ENCODE data around the gene AP3B1.

Gene AP3B1

DNA sequence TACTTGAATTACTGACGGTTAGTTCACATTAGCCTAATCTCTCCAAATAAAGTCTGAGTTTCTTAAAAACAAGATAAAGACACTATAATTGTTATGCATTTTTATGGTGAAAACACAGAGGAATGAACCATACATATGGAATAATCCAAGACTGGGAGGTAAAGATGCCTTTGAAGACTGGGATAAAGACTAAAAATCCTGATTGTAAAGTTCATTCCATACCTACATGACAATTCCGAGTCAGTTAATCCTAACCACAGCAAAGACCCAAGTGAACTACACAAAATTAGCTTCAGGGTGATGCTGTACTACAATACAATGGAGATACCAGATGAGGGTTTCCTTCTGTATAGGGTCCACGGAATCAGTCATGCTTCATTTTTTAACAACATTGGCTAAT, 6.3 kb downstream of the AP3B1 start:
- no peak for DNase-seq (ENCODE audit: low spot score)

DNA sequence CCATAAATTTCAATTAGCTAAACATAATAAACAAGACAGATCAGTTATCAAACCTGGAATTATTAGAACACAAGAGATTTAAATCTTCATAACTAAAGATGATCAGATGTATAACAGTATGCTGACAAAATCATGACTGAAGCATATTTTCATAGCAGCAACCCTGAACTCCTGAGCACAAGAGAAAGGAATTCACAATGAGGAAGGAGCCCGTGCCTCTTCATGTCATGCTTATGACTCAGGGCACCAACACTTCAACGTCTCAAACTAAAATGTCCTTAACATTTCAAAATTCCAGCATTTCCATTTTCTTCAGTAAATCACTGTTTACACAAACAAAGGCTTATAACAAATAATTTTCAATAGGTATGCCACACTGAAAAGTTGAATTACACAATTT, 6.7 kb downstream of the AP3B1 start:
- DNase-seq (ENCODE audit: low spot score), result no peak

DNA sequence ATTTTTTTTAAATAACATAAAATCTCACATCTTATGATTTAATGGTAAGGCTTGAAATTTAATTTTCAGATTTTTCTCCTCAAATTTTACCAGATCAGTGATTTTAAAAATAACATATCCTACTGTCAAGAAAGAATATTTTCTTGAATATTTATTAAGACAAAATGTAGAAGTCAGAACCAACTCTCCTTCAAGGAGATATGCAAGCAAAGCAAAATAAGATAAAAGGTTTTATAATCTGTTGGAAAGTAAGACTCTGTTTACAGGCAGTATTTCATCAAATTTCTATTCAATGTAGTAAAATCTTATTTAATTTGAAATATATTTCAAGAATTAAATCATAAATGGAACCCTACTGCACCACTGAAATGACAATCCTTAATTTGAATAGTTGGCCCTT, 7.3 kb downstream of the AP3B1 start:
- no peak for DNase-seq (ENCODE audit: low spot score)

DNA sequence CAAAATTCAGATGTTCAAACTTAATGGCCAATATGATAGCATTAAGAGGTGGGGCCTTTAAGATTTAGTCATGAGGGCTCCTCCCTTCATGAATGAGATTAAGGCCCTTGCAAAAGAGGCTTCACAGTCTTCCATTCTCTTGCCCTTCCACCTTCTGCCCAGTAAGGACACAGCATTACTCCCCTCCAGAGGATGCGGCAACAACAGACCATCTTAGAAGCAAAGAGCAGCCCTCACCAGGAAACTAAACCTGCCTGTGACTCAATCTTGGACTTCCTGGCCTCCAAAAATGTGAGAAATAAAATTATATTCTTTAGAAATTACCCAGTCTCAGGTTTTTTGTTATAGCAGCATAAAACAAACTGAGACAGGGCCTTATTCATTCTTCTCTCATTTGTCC, 8.2 kb downstream of the AP3B1 start:
- DNase-seq (ENCODE audit: low spot score), result no peak

DNA sequence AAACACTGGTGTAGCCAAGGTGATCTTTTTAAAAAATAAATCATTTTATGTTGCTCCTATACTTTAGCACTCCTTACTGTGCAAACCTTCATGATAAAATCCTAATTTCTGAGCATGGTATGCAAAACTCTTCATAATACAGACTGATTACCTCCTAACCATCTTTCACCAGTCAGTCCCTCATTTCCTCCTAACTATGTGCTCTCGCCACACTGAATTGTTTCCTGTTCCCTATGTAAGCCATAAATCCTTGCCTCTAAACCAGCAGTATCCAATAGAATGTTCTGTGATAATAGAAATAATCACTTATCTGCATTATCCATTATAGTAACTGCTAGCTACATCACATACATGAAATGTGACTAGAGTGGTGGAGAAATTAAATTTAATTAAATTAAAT, 10.7 kb downstream of the AP3B1 start:
- no peak for DNase-seq (ENCODE audit: low spot score)

DNA sequence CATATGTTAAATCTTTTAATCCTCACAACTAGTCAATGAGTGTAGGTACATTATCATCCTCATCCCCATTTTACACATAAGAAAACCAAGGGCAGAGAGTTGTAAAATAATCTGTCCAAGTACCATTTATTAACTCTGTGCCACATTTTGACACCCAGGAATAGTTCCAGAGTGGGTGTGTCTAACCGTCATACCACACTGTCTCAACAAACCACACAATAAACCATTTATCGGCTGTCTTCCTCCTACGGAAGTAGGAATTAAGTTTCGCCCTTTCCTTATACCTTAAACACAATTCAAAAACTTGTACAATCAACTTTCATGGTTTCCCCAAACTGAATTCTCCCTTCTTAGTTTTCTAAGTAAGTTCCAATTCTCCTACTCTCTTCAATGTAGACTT, 11.4 kb downstream of the AP3B1 start:
- no peak for DNase-seq (ENCODE audit: low spot score)

DNA sequence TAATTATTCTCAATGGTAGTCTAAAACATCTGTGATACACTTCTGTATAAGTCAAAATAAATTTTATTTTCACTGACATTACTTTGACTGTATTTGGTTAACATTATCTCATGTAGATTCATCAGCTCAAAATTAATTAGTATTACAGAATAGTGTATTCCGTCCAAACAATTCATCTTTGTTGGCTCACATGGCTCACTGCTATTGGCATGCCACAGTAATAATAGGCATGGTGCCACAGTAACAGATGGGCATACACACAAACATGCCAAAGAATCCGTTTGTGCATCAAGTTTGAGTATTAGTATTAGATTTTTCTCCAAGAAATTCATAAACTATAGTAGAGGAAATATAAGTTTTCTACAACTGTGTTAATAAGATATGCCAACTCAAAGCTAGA, 14.2 kb downstream of the AP3B1 start:
- DNase-seq (ENCODE audit: low spot score), result no peak

DNA sequence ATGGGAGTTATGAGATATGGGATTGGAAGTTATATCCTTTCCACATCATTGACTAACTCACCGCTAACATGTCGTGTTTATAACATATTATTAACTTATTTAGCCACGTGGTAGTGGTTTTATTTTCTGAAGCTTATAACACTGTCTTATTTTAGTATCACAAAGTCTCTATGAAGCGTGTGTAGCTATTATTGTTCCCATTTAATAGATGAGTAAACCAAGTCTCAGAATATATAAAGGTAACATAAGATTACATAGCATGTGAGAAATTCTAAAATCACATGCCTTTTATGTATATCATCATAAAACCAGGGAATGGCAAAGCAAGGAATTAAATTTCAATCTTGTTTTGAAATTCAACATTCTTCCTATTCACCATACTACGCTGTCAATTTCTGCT, 15.3 kb downstream of the AP3B1 start:
- DNase-seq (ENCODE audit: low spot score), result no peak

DNA sequence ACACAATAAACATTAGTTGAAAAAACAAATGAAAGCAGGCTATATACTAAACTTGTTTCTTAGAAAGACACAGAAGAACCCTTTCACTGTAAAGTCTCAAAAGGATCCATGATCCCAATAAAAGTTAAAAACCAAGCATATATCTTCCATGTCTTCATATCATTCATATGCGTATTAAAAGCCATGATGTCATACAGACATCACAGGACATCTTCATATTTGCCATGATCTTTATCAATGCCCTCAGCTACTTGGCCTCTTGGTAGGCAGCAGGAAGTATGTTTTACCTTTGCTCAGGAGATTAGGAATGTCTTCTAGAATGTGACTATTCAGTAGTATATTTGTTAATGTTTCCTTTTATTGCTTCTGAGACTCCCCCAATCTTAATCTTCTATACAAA, 16.8 kb downstream of the AP3B1 start:
- DNase-seq (ENCODE audit: low spot score), result no peak

DNA sequence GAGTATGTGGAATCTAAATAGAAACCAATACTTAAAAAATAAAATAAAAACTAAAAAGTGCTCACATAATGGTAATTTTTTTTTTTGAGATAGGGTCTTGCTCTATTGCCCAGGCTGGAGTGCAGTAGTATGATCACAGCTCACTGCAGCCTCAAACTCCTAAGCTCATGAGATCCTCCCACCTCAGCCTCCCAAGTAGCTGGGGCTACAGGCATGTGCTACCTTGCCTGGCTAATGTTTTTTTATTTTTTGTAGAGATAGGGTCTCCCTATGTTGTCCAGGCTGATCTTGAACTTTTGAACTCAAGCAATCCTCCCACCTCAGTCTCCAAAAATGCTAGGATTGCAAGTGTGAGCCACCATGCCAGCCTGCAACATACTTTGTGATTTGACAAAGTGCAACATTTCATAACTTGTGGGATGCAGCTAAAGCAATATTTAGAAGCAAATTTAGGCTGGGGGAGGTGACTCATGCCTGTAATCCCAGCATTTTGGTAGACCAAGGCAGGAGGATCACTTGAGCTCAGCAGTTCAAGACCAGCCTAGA, 18.4 kb downstream of the AP3B1 start:
- no peak for DNase-seq (ENCODE audit: low spot score)

DNA sequence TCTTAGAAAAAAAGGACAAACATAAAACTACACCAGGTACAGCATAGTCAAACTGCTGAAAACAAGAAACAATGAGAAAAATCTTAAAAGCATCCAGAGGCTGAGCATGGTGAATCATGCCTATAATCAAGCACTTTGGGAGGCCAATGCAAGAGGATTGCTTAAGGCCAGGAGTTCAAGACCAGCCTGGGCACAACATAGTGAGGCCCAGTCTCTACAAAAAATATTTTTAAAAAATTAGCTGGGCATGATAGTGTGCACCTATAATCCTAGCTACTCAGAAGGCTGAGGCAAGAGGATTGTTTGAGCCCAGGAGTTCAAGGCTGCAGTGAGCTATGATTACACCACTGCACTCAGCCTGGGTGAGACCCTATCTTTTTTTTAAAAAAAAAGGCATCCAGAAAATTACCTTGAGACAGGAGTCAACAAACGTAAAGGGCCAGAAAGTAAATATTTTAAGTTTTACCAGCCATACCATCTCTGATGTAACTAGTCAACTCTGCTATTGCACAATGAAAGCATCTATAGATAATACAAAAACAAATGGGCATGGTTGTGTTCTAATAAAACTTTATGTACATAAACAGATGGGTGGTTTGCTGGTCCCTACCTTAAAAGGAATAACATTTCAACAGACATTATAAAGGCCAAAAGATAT, 19.8 kb downstream of the AP3B1 start:
- DNase-seq (ENCODE audit: low spot score), result no peak

DNA sequence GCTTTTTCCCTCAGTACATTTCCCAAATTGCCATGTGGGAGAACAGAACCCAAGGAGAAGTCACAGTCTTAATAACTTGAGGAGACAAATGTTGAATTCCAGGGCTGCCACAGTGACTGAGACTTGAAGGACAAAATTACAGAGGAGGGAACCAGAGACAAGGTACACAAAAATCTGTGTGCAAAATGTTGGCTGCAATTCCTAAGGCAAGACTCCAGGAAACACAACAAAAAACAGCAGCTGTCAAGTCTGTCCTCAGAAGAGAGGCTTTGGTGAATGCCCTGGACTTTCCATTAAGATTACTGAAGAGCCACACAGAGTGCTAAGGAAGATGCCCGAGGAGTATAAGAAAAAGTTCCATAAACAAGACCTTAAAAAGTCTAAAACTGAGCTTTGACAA, 21.1 kb downstream of the AP3B1 start:
- DNase-seq (ENCODE audit: low spot score), result no peak

DNA sequence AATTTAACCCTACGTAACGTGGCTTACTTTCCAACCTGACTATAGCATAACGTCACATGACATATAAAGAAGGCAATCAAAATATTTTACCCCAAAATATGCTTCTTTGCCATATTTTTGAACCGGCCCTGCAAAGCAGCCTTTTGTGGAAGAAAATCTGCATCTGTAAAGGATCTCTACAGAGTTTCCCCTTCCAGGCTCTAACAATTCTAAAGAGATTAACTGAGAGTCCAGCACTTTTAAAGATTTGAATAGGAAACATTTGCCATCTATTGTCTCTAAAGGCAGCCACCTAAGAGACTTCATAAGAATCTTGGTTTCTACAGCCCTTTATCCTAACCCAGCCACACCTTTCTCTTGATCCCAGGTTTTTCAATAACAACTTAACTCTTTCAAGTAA, 22.7 kb downstream of the AP3B1 start:
- no peak for DNase-seq (ENCODE audit: low spot score)

DNA sequence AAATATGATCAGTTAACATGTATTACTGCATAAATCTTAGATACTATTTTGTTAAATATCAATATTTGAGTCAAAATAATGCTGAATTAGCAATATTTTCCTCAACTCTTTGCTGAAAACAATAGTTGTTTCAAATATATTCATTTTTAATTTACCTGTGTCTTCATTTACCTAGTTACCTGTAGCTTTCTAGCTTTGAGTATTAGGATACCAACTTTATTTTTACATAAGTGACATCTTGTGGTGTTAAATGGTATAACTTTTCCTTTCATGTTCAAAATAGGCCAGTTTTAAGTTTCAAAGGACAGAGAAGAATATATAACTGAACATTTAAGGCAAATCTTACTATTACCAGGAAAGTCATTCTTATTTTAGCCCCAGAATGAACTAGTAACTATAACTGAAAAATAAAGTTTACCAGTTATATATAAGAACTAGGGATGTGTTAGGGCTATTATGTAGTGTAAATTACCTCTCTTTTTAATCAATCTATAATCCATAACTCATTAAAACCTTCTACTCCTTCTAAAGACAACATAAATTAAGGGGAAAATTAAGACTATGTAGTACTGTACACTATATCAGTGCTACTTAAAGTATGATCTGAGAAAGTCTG, 25.3 kb downstream of the AP3B1 start:
- DNase-seq (ENCODE audit: low spot score), result no peak

DNA sequence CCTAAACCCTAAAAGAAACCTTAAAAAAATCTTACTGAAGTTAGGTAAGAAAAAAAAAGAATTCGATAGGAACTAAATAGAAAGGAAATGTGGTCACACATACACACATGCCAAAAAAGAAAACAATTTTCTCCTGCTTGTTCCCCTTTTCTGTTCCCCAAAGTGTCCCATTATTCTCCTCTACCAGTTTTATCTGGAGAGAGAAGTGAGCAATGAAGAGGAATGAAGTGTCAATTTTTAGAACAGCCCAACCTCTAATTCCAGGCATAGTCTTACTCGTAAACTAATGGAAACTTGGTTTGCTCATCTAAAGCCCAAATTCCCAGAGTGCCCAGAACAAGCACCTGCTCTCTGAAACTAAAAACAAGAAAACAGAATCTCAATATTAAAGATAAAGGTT, 26.1 kb downstream of the AP3B1 start:
- DNase-seq (ENCODE audit: low spot score), result no peak

DNA sequence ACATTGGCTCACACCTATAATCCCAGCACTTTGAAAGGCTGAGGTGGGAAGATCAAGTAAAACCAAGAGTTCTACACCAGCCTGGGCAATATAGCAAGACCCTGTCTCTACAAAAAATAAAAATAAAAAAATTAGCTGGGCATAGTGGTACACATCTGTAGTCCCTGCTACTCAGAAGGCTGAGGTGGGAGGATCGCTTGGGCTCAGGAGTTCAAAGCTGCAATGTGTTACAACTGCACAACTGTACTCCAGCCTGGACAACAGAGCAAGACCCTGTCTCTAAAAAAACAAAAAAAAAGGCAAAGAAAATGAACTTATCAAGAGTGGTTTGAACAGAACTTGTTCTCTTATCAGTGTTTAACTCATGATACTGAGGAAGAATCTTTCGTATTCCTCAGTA, 29.3 kb downstream of the AP3B1 start:
- DNase-seq (ENCODE audit: low spot score), result no peak

DNA sequence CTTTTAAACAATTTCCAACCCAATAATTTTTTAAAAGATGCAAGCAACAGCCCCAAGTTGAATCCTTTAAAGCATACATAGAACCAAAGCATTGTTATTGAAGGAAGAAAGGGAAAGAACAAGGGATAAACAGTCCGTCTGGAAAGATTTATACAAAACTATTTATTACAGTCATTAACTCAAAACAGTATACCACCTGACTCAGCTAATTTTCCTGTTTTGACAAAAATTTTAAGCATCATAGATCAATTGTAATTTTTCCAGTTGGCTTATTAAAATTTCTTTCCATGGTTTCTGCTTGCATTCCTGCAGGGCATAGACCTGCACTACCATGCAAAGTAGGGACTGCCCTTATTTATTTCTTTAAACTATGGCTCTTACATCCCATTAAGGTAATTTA, 29.9 kb downstream of the AP3B1 start:
- DNase-seq (ENCODE audit: low spot score), result no peak

DNA sequence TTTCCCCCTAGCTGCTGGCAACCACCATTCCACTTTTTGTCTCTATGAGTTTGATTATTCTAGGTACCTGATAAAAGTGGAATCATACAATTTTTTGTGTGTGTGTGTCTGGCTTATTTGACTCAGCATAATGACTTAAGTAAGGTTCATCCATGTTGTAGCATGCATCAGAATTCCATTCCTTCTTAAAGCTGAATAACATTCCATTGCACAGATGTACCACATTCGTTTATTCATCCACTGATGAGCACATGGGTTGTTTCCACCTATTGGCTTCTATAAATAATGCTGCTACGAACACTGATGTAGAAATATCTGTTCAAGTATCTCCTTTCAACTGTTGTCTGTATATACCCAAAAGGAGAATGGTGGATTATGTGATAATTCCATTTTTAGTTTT, 33.7 kb downstream of the AP3B1 start:
- no peak for DNase-seq (ENCODE audit: low spot score)

DNA sequence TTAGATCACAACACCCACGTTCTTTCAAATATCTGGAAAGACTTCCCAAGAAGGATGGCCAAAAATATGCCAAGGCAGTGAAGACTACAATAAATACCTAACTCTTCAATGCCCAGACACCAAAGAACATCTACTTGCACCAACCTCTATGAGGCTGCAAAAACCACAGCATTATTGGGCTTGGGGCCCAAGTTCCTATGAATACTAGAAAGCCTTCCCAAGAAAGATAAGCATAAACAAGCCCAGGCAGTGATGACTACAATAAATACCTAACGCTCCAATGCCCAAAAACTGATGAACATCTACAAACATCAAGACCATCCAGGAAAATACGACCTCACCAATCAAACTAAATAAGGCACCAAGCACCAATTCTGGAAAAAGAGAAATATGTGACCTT, 41.3 kb downstream of the AP3B1 start:
- no peak for DNase-seq (ENCODE audit: low spot score)

DNA sequence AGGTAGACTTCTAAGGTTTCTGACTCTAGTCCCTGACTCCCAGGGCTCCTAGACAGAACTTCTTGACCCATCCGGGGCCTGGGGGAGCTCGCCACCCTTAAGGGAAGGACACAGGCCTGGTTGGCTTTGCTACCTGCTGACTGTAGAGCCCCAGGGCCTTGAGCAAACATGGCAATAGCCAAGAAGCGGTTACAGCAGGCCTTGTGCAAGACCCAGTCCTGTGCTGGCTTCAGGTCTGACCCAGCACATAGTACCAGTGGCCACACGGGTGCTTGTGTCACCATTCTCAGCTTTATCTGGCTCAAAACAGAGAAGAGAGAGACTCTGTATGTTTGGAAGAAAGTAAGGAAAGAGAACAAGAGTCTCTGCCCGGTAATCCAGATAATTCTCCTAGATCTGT, 41.8 kb downstream of the AP3B1 start:
- DNase-seq (ENCODE audit: low spot score), result no peak

DNA sequence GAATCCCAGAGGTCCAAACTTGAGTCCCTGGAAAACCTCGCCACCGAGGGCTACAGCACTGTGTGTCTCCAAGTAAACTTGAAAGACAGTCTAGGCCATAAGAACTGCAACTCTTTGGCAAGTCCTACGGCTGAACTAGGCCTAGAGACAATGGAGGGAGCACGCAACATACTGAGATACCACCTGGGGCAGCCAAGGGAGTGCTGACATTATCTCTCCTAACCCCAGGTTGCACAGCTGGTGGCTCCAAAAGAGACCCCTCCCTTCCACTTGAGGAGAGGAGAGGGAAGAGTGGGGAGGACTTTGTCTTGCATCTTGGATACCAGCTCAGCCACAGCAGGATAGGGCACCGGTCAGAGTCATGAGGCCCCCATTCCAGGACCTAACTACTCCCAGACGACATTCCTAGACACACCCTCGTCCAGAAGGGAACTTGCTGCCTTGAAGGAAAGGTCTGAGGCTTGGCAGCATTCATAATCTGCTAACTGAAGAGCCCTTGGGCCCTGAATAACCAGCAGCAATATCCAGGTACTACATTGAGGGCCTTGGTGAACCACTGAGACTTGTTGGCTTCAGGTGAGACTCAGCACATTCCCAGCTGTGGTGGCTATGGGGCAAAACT, 42.7 kb downstream of the AP3B1 start:
- no peak for DNase-seq (ENCODE audit: low spot score)

DNA sequence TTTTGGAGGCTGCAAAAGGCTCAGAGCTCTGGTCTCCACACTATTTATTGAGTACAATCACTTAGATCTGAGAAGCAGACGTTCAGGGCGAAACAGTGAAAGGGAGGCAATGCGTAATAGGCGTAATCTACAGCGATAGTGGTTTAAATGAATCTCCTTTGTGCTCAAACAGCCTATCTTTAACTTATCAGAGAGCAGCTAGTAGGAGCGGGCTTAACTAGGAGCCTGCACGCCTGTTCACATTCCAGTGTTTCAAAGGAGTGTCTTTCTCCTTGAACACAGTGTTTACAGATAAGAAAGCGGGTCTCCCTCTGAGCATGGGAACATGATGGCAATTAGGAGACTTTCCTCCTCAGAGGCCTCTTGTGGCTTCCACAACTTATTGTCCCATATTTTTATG, 49.4 kb downstream of the AP3B1 start:
- no peak for DNase-seq (ENCODE audit: low spot score)

DNA sequence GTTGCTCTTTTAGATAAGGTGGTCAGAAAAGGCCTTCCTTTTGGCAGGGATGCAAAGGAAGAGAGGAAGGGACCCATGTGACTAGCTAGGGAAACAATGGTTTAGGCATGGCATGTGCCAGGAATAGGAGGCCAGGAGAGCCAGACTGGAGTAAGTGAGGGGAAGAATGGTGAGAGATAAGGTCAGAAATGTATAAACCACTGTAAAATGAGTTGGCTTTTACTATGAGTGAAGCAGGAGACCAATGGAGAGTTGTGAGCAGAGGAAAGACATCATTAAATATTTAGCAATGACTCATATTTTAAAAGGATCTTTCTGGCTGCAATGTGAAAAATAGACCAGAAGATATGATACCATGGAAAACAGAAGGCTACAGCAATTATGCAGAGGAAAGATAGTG, 50.9 kb downstream of the AP3B1 start:
- no peak for DNase-seq (ENCODE audit: low spot score)

DNA sequence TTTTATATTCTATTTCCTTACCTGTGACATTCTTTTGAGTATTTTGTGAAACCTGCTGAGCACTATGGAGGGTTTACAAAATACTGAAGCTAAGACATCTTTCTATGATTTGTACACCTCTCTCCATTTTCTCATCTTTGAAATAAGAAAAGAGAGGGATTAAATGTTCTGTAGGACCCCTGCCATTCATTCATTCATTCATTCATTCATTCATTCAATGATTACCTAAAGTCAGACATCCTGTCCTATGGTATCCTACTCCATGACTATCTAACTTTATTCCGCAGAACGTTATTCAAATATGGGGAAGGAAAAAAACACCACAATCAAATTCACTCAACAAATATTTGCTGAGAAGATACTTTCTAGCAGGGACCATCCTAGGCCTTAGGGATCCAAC, 51.4 kb downstream of the AP3B1 start:
- DNase-seq (ENCODE audit: low spot score), result no peak

Data from left forelimb (tissue), 1 donor.